Measurements from ENCODE around the gene EIF6.

EIF6 gene

DNA sequence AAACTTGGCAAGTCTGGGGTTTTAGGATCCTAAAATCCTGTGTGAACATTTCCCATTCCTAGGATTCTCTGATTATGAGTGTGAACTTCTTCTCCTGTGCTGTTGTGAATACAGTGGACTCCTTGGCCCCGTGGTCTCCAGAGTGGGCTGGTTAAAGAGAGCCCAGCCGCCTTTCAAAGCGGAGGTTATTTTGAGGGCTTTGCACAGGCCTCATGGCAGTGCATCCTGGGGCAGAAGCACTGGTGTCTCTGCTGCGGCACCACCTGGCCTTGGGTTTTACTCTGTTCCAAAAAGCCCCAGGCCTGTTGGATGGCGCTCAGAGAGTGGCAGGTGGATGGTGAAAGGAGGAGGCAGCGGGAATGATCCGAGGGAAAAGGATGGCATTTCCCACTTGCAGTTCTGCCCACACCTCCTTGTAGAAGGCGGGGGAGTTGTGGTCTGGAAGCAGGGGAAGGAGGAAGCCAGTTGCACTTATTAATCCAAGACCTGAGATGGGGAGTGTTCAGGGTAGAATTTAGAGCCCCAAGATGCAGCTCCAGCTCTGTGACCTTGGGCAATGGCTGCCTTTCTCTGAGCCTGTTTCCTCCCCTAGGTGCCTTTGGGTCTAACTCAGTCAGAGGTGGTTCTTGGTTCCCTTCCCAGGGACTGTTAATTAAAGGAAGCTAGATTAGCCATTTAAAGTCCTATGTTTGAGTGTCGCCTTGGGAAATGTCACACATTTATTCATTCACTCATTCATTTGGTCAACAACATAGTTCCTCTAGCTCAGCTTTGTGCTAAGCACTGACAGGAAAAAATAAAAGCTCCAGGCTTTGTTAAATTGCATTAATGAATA lies 35.7 kb downstream of the EIF6 start:
- Histone ChIP-seq H3K27ac (ENCODE audit: low read depth, low read length) (no peak overlapping the region), H3K9ac (ENCODE audit: low read length) (no peak overlapping the region), H3K4me1 (ENCODE audit: control insufficient read depth, insufficient read depth, low read length) (no peaks in the 10 kb centered on the region), H3K36me3 (ENCODE audit: control insufficient read depth, insufficient read depth, low read length) (no peaks in the 10 kb centered on the region), H3K27me3 (ENCODE audit: control insufficient read depth, insufficient read depth, low read length) (no peaks in the 10 kb centered on the region), H3K4me3 (ENCODE audit: low read length) (no peak overlapping the region)

DNA sequence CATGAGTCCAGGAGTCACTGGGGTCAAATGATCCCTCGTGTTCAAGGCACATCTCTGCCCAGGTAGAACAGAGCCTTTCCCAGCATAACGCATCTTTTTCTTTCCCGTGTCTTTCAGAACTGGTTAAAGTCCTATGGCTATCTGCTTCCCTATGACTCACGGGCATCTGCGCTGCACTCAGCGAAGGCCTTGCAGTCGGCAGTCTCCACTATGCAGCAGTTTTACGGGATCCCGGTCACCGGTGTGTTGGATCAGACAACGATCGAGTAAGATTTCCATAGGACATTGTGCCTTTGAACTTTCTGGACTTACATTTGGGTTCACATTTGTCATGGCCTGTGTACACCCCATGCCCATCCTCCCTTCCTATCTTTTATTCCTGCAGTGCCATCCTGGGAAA lies 37.8 kb downstream of the EIF6 start:
- no peak overlapping the region for H3K4me3 ChIP-seq (ENCODE audit: low read length)
- H3K36me3 ChIP-seq (ENCODE audit: control insufficient read depth, insufficient read depth, low read length): no peaks in the 10 kb centered on the region
- H3K9ac ChIP-seq (ENCODE audit: low read length): no peak overlapping the region

DNA sequence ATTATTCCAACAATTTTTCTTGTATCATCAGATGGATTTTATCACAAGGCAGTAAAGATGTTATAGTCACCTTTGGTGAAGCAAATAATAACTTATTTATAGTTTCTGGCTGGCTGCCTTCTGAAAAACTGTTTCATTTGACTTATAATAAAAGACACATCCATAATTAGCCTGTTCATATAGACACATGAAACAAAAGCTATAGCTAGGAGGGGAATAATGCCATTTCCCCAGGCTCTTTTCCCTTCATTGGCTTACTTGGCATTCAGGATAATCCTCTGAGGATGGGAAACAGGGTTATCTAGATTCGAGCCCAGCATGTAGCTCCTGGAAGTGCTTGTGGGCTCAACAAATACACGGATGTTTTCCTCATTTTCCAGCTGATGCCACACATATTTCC lies 40.6 kb downstream of the EIF6 start:
- no peaks in the 10 kb centered on the region for H3K36me3 ChIP-seq (ENCODE audit: control insufficient read depth, insufficient read depth, low read length)
- H3K27ac ChIP-seq (ENCODE audit: low read depth, low read length): no peak overlapping the region
- no peak overlapping the region for H3K4me3 ChIP-seq (ENCODE audit: low read length)
- no peaks in the 10 kb centered on the region for H3K4me1 ChIP-seq (ENCODE audit: control insufficient read depth, insufficient read depth, low read length)
- H3K27me3 ChIP-seq (ENCODE audit: control insufficient read depth, insufficient read depth, low read length): no peaks in the 10 kb centered on the region
- no peak overlapping the region for H3K9ac ChIP-seq (ENCODE audit: low read length)

More for the DNA sequence above, 37.8 kb downstream of the EIF6 start:
- Histone ChIP-seq H3K4me1 (ENCODE audit: control insufficient read depth, insufficient read depth, low read length) (no peaks in the 10 kb centered on the region), H3K27me3 (ENCODE audit: control insufficient read depth, insufficient read depth, low read length) (no peaks in the 10 kb centered on the region), H3K27ac (ENCODE audit: low read depth, low read length) (no peak overlapping the region)

DNA sequence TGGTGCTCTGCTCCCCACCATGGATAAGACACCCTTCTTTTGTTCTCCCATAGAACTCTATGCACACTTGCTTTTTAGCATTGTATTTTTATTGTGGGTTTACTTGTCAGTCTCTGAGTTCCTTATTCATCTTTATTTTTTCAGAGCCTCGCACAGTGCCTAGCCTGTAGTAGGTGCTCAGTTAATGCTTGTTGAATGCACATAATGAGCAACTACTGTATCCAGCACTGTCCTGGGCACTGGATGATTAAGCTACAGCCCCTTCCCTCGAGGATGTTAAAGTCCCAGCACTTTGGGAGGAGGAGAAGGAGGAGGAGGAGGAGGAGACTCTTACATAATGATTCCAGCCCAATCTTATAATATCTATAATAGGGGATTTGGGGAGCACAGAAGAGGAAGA lies 41.3 kb downstream of the EIF6 start:
- H3K27me3 ChIP-seq (ENCODE audit: control insufficient read depth, insufficient read depth, low read length): no peaks in the 10 kb centered on the region
- H3K36me3 ChIP-seq (ENCODE audit: control insufficient read depth, insufficient read depth, low read length): no peaks in the 10 kb centered on the region
- no peak overlapping the region for H3K4me3 ChIP-seq (ENCODE audit: low read length)
- no peak overlapping the region for H3K9ac ChIP-seq (ENCODE audit: low read length)
- H3K27ac ChIP-seq (ENCODE audit: low read depth, low read length): no peak overlapping the region
- H3K4me1 ChIP-seq (ENCODE audit: control insufficient read depth, insufficient read depth, low read length): no peaks in the 10 kb centered on the region

DNA sequence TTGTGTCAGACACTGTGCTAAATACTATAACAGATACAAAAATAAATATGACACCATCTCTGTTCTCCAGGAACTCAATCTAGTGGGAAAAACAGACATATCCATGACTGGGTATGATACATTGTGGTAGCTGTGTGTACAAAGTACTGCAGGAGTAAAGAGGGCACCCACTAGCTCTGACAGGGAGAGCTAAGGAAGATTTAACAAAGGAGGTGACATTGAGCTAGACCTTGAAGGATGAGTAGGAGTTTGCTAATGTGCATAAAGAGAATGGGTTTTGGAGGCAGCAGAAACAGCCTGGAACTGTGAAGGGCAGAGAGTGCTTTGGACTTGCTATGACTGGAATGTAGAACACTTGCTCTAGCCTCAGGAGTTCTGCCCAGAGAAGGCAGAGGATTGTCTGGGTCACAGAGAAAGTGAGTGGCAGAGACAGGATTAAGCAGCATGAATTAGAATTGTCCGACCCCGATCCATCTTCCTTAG lies 43.7 kb downstream of the EIF6 start:
- no peak overlapping the region for H3K27ac ChIP-seq (ENCODE audit: low read depth, low read length)
- no peak overlapping the region for H3K4me3 ChIP-seq (ENCODE audit: low read length)
- H3K36me3 ChIP-seq (ENCODE audit: control insufficient read depth, insufficient read depth, low read length): no peaks in the 10 kb centered on the region
- no peaks in the 10 kb centered on the region for H3K4me1 ChIP-seq (ENCODE audit: control insufficient read depth, insufficient read depth, low read length)
- no peaks in the 10 kb centered on the region for H3K27me3 ChIP-seq (ENCODE audit: control insufficient read depth, insufficient read depth, low read length)
- no peak overlapping the region for H3K9ac ChIP-seq (ENCODE audit: low read length)

DNA sequence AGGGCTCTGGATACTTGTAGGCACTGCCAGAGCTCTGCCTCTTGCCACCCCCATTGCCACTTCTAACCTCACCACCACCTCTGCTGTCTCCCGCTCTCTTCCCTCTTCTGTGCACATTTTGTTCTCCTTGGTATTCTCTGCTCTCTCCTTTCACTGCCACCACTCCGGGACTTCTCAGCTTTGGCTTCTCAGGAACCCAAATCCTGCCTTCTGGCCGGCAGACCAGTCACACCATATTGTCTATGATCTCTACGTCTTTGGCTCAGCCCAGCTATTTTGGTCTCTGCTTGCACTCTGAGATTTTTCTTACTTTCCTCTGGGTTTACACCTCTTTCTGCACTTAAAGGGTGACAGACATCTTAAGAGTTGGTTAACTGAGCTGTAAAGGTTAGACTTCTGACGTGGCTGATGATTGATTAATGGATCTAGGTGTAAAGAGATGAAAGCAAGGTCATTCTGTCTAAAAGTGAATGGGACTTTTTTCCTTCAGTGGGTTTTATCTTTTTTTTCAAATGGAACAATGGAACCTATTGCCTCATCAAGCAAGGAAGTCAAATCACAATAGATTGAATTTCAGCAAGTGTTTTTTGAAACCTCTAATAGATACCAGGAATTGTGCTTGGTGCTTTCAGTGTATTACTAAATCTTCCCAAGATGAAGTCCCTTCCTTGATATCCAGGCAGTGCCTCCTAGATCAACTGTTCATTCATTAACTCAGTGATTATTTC lies 44.3 kb downstream of the EIF6 start:
- H3K9ac ChIP-seq (ENCODE audit: low read length): no peak overlapping the region
- H3K4me3 ChIP-seq (ENCODE audit: low read length): no peak overlapping the region
- no peaks in the 10 kb centered on the region for H3K4me1 ChIP-seq (ENCODE audit: control insufficient read depth, insufficient read depth, low read length)
- no peaks in the 10 kb centered on the region for H3K27me3 ChIP-seq (ENCODE audit: control insufficient read depth, insufficient read depth, low read length)
- H3K36me3 ChIP-seq (ENCODE audit: control insufficient read depth, insufficient read depth, low read length): no peaks in the 10 kb centered on the region
- no peak overlapping the region for H3K27ac ChIP-seq (ENCODE audit: low read depth, low read length)

DNA sequence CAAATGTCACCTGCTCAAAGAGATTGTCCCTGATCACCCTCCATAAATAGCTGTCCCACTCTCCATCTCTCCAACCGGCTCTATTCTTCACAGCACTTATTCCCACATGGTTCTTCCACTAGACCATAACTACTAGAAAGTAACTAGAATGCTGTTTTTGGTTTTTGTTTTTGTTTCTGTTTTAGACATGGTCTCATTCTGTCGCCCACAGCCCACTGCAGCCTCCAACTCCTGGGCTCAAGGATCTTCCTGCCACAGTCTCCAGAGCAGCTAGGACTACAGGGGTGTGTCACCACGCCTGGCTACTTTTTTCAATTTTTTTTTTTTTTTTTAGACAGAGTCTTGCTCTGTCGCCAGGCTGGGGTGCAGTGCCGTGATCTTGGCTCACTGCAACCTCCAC lies 45.8 kb downstream of the EIF6 start:
- Histone ChIP-seq H3K4me1 (ENCODE audit: control insufficient read depth, insufficient read depth, low read length) (no peaks in the 10 kb centered on the region), H3K36me3 (ENCODE audit: control insufficient read depth, insufficient read depth, low read length) (peaks cover 7% of the 10 kb centered on the region), H3K27me3 (ENCODE audit: control insufficient read depth, insufficient read depth, low read length) (no peaks in the 10 kb centered on the region), H3K4me3 (ENCODE audit: low read length) (no peak overlapping the region), H3K9ac (ENCODE audit: low read length) (no peak overlapping the region), H3K27ac (ENCODE audit: low read depth, low read length) (no peak overlapping the region)

DNA sequence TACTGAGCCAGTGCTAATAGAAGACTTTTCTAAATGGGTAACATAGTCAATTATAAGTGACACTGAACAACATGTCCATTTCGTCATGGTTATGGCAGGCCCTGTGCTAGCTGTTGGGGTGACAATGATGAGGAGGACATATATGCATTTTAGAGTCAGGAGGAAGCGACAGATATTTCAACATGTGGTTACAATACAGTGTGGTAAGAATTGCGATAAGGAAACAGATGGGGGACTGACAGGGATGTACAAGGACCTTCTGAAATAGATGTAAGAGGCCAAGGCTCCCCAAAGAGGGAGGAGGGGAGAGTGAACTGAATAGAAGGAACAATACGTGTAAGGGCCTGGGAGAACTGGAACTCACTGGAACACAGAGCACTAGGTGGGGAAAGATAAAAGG lies 46.4 kb downstream of the EIF6 start:
- no peak overlapping the region for H3K9ac ChIP-seq (ENCODE audit: low read length)
- H3K27me3 ChIP-seq (ENCODE audit: control insufficient read depth, insufficient read depth, low read length): no peaks in the 10 kb centered on the region
- no peaks in the 10 kb centered on the region for H3K4me1 ChIP-seq (ENCODE audit: control insufficient read depth, insufficient read depth, low read length)
- H3K4me3 ChIP-seq (ENCODE audit: low read length): no peak overlapping the region
- peaks cover 7% of the 10 kb centered on the region for H3K36me3 ChIP-seq (ENCODE audit: control insufficient read depth, insufficient read depth, low read length)
- H3K27ac ChIP-seq (ENCODE audit: low read depth, low read length): no peak overlapping the region

DNA sequence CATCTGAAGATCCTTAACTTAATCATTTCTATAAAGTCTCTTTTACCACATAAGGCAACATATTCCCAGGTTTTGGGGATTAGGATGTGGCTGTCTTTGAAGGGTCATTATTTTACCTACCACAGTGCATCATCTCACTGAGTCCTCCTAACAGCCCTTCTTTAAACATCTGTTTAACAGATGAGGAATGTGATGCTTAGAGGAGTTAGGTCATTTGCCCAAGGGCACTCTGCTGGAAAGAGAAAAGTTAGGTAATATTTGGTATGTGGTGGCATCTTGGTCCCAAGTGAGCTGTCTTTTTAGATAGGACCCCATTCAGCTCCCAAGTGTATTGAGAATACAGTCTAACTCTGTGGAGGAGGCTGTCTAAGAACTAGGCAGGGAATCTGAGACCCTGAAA lies 47.1 kb downstream of the EIF6 start:
- no peak overlapping the region for H3K27ac ChIP-seq (ENCODE audit: low read depth, low read length)
- H3K4me3 ChIP-seq (ENCODE audit: low read length): no peak overlapping the region
- H3K9ac ChIP-seq (ENCODE audit: low read length): no peak overlapping the region
- no peaks in the 10 kb centered on the region for H3K27me3 ChIP-seq (ENCODE audit: control insufficient read depth, insufficient read depth, low read length)
- no peaks in the 10 kb centered on the region for H3K4me1 ChIP-seq (ENCODE audit: control insufficient read depth, insufficient read depth, low read length)
- peaks cover 7% of the 10 kb centered on the region for H3K36me3 ChIP-seq (ENCODE audit: control insufficient read depth, insufficient read depth, low read length)

DNA sequence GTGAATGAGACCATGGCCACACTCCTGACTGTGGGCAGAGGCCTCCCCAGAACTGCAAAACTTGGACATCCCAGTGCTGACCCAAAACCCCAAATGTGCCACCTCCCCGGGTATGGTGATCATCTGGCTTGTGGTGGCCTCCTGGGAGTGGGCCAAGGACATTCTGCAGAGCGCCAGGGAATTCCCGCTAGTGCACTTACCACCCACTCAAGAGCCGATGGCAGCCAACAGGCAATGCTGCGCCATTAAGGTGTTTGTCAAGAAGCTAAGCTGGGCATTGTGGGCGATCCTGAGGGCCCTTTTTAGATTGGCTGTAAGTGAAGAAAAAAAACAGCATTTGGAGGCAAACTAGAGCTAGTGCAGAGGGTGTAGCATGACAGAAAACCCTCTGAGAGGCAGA lies 48.7 kb downstream of the EIF6 start:
- Histone ChIP-seq H3K4me1 (ENCODE audit: control insufficient read depth, insufficient read depth, low read length) (no peaks in the 10 kb centered on the region), H3K36me3 (ENCODE audit: control insufficient read depth, insufficient read depth, low read length) (peaks cover 7% of the 10 kb centered on the region), H3K4me3 (ENCODE audit: low read length) (no peak overlapping the region), H3K27ac (ENCODE audit: low read depth, low read length) (no peak overlapping the region), H3K9ac (ENCODE audit: low read length) (no peak overlapping the region), H3K27me3 (ENCODE audit: control insufficient read depth, insufficient read depth, low read length) (no peaks in the 10 kb centered on the region)

DNA sequence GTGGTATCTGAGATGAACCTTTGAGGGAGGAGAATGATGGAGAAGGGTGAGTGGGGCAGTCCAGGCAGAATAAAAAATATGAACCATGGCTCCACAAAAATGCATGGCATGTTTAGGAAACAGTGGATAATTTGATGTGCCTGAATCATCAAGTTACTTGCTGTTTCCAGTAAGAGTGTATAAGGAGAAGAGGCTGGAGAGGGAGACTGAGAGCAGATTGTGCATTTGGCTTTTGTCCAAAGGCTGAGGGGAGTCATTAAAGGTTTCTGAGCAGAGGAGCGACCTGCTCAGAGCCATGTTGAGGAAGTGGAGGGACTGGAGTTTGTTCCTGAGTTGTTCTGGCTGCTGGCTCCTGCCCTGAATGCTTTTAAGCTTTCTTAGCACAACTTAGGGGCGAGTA lies 52.0 kb downstream of the EIF6 start:
- Histone ChIP-seq H3K27me3 (ENCODE audit: control insufficient read depth, insufficient read depth, low read length) (no peaks in the 10 kb centered on the region), H3K9ac (ENCODE audit: low read length) (no peak overlapping the region), H3K36me3 (ENCODE audit: control insufficient read depth, insufficient read depth, low read length) (peaks cover 7% of the 10 kb centered on the region), H3K27ac (ENCODE audit: low read depth, low read length) (no peak overlapping the region), H3K4me3 (ENCODE audit: low read length) (no peak overlapping the region), H3K4me1 (ENCODE audit: control insufficient read depth, insufficient read depth, low read length) (no peaks in the 10 kb centered on the region)
